GM12874 (cell line): ENCODE results near the gene SDC4.

ENCODE experiments used
- CTCF ChIP-seq: IDR thresholded peaks from 2 replicates; pipeline ENCODE4 v1.5.1; 2011; ENCODE audit warnings: low read depth, mild to moderate bottlenecking, control low read depth, low read length, moderate library complexity; ENCODE audit not compliant: insufficient read depth

SDC4 gene

DNA sequence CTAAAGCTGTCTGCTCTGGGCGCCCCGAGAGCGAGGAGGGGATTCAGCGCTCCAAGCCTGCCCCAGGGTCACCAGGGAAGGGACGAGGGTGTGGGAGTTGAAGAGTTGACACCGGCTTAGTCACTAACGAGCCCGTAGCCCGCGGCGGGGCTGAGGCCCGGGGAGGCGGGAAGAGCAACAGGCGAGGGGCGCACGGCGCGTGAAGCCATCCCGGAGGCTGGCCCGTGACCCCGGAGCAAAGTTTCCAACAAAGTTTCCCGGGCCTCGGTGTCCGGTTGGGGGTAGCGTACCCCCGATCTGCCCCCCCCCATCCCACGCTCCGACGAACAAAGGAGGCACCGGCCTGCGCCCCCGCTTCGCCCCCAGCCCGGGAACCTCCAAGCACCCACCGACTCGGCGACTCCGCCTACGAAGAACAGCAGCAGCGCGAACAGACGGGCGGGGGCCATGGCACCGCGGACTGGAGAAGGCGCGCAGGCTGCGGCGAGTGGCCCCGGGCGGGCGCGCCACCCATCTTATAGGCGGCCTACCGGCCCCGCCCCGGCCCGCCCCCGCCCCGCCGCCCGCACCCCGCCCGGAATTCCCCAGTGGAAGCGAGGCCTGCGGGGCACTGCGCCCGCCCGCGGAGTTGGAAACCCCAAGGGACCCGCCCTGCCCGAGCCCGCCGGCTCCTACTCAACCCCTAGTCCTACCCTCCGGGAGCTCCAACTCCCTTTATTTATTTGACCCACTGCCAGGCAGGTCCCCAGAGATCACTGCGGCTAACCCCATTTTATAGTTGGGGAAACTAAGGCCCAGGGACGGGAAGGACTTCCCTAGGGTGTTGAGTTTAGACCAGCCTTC, at the start of gene SDC4:
Gene SDC4, minus strand, starts transcription at position 489 of the 843 bp plus-strand sequence. Its CDS starts 40 bp downstream, at position 449.
- no peak for TF ChIP-seq CTCF

- TF ChIP-seq CTCF, result no peak
These were observed 46.8 kb upstream of the SDC4 start for GRCh38 chr20:45395114-45395415.

- no peak for TF ChIP-seq CTCF
These were observed 46.2 kb upstream of the SDC4 start for GRCh38 chr20:45394221-45395113.

DNA sequence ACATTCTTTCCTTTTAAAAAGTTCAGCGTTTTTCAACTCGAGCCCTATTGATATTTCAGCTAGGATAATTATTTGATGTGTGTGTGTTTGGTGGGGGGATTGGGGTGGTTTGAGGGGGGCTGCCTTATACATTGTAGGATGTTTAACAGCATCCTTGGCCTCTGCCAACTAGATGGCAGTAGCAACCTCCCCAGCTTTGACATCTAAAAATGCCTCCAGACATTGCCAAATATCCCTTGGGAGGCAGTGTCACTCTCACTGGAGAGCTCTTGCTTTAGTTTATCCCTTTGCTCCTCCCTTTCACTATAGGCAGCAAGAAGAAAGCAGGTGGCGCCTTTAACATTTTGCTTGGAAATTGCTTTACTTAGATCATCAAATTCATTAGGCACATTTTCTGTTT, 44.5 kb upstream of the SDC4 start:
- TF ChIP-seq CTCF, result no peak

DNA sequence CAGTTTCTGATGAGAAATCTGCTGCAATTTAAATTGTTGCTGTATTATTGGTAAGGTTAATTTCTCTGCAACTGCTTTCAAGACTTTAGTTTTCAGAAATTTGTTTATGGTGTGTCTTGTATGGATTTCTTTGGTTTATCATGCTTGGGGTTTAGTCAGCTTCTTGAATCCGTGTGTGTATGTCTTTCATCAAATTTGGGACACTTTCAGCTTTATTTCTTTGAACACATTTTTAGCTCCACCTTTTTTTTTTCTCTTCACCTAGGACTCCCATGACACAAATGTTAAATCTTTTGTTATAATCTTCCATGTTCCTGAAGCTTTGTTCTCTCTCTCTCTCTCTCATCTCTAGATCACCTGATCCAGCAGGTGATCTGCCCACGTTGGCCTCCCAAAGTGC, 43.3 kb upstream of the SDC4 start:
- no peak for TF ChIP-seq CTCF

DNA sequence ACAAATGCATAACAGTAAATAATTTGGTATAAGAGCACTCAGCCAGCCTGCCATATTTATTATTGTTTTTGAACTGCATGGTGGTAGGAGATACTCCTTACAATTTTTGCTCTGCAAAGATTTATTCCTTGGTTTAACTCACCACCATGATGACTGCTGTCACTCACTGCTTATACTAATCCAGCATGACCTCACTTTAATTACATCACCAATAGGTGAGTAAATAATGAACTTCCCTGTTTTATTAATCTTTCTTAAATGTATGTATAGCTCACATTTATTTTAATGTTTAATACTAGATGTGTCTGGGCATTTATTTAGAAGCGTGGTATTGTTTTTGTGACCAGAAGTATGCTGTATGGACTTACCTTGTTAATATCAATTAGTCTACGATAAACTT, 42.7 kb upstream of the SDC4 start:
- TF ChIP-seq CTCF, result no peak

- TF ChIP-seq CTCF, result no peak
These were observed 39.0 kb upstream of the SDC4 start for GRCh38 chr20:45387274-45387673.
